HG03060 (cell line): Measurements from ENCODE around the gene TMEM143.
"Not testable (repeated sequence)": the region's sequence is repeated elsewhere in the genome, so short reads cannot be mapped to it uniquely, and the experiment has no call there.

Experiments
- ATAC-seq: cut with Tn5 transposase; IDR thresholded peaks from one replicate; pipeline ENCODE4 v1.9.1; 2021; ENCODE audit warnings: low read depth, moderate number of reproducible peaks; ENCODE audit not compliant: unreplicated experiment

TMEM143 gene

GRCh38 chr19:48391100-48392005, 27.6 kb upstream of the TMEM143 start, which contains the start of gene KDELR1:
Gene KDELR1 (minus strand): TSS chr19:48391551. CDS start chr19:48391358, 193 bp downstream.
- ATAC-seq: no peak

- ATAC-seq: no peak
Observed at GRCh38 chr19:48390188-48391099, 26.7 kb upstream of the TMEM143 start.

DNA sequence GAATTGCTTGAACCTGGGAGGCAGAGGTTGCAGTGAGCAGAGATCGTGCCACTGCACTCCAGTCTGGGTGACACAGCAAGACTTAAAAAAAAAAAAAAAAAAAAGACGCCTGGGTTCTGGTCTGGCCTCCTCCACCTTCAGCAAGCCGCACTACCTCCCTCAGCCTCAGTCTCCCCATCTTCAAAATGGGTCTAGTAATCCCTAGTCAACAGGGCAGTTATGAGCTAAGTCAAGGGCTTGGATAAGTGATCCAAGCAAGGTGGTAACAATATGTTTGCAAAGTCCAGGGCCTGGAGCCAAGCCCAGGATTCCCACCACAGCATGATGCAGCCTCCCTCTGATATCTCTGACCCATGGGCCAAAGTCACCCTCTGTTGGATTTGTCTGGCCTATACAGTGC, 23.2 kb upstream of the TMEM143 start:
- no peak for ATAC-seq

DNA sequence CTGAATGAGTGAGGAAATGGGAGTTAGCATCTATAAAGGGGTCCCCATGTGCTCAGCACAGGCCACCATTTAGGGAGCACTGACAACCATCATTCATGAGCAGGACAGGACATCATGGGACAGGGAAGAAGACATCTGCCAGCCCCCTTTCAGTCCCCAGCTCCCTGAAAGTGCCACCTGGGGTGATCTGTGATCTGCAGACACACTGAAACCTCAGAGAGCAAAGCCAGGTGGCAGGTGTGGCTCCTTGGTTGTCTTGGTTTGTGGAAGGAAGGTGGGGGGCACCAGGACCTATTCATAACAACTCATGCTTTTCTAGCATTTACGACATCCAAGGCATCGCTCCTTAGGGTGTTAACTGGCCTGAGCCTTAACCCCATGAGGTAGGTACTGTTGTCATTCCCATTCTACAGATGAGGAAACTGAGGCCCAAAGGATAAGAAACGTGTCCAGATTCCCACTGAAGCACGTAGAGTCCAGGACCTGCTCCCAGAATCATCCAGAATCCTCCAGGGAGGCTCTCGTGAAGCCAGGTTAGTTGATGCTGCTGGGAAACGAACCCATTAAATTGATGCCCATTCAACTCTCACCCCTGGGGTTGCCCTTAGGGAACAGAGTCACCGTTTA, 21.8 kb upstream of the TMEM143 start:
- no peak for ATAC-seq

GRCh38 chr19:48382286-48382685, 18.5 kb upstream of the TMEM143 start:
- ATAC-seq: no peak

DNA sequence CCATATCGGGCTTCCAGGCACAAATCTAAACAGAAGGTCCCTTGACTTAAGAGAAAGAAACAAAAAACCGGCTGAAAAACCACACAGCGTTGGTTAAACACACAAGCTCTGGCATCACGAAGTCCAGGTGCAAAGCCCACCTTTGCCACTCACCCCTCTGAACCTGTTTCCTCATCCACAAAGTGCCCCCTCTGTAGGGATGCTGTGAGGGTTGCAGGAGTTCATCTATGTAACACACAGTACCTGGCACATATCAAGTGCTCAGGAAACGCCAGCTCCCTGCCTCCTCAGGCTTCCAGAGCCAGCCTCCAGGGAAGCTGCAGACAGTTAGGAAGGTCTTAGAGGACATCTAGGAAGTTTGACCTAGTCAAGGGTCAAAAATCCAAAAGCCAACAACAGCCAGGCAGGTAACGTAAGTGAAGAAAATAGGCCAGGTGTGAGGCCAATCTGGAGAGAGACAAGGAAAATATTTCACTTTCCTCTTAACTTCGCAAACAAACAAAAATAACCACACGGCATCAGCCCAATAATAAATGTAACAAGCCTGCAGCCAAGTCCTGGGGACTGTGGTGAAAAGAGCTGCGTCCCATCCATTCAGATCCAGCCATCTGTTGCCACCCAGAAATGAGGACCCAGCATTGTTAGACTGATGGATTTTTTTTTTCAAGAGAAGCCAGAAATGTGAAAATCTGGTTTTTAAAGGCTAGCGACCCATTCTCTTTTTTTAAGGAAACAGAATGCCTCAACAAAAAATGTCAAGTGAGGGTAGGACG, 17.6 kb upstream of the TMEM143 start:
- no peak for ATAC-seq

DNA sequence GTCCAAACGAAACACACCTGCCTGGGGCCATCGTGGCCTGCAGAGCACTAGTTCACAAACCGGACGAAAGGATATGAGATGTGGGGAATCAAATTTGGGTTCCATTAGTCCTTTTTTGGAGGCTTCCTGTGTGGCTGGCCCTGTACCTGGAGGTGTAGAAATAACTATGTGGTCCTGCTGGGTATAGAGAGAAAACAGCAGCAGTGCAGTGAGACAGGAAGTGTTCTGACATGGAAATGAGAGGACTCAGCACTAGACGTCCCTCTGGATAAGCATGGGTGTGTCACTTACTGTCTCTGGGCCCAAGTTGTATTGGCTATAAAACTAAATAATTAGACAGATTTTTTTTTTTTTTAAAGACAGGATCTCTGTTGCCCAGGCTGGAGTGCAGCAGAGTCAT, 15.3 kb upstream of the TMEM143 start:
- no peak for ATAC-seq

DNA sequence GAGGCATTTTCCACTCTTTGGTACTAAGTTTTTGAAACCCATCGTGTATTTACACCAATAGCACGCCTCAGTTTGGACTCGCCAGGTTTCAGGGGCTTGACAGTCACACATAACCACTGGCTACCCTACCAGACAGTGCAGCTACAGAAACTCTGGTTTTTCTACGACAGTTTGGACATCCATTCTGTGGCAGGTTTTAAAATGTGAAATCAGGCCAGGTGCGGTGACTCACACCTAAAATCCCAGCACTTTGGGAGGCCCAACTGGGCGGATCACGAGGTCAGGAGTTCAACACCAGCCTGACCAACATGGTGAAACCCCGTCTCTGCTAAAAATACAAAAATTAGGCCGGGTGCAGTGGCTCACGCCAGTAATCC, 14.4 kb upstream of the TMEM143 start:
- ATAC-seq: no peak

DNA sequence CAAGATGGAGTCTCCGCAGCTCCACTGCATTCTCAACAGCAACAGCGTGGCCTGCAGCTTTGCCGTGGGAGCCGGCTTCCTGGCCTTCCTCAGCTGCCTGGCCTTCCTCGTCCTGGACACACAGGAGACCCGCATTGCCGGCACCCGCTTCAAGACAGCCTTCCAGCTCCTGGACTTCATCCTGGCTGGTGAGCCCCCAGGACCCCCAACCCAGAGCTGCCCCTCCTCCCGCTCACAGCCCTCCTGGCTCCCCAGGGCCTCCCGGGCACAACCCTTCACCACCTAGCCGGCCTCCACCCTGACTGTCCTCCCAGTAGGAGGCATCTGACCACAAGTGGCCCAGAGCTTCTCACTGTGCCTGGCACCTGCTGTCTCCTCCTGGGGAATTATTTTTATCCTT, 9.8 kb upstream of the TMEM143 start:
- ATAC-seq: no peak

DNA sequence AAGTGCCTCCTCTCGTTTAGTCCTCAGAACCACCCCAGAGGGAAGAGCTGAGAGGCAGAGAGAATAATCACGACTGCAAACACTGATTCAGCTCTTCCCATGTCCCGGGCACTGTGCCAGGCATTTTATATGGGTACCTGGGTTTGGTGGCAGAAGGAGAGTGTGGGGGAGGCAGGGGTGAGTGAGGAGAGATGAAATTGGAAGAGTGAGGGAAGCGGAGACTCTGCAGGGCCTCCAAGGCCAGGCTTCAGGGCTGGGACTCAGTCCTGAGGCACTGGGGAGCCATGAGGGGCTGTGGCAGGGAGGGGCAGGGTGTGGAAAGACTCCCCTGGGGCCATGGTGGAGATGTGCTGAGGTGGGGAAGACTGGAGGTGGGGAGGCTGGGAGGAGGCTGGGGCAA, 9.2 kb upstream of the TMEM143 start:
- ATAC-seq: no peak

DNA sequence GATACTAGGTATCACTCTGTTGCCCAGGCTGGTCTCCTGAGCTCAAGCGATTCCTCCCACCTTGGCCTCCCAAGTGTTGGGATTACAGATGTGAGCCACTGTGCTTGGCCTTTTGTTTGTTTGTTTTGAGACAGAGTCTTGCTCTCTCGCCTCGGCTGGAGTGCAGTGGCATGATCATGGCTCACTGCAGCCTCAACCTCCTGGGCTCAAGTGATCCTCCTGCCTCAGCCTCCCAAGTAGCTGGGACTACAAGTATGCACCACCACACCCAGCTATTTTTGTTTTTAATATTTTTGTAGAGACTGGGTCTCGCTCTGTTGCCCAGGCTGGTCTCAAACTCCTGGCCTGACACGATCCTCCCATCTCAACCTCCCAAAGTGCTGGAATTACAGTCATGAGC, 8.0 kb upstream of the TMEM143 start:
- ATAC-seq: not testable (repeated sequence)

GRCh38 chr19:48371367-48371766, 7.6 kb upstream of the TMEM143 start:
- no peak for ATAC-seq

DNA sequence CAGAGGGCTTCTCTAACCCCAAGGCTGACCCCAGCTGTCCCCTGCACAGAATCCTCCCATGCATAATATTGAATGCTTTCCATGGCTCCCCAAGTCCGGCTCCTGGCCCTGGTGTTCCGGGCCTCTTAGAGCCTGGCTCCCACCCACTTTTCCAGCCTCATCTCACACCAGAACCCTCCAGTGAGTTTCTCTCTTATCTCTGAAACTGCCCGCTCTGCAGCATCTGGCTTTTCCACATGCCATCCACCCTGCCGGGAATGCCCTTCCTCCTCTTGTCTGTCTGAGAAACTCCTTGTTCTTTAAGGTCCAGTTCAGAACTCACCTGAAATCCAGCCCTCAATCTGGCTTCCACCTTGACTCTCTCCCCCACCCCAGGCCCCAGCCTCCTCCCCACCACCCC, 7.2 kb upstream of the TMEM143 start:
- no peak for ATAC-seq

DNA sequence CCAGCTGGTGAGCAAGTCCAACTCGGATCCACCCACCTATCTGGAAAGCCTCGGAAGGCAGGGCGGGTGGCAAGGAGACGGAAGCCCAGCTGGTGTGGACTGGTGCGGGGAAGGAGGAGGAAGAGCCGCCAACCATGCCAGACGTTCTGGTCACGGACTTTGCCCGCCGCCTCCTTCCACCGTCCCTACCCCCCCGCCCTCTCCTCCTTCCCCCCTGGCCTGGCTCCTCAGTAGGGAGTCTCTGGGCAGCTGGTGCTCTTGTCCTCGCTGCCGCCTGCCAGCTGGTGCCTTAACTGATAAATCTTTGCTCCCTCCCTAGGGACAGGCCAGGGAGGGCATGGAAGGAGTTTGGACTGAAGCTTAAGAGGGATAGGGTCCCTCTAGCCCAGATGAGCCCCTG, 5.2 kb upstream of the TMEM143 start:
- no peak for ATAC-seq

GRCh38 chr19:48367855-48368254, 4.1 kb upstream of the TMEM143 start:
- no peak for ATAC-seq

GRCh38 chr19:48365602-48366001, 1.9 kb upstream of the TMEM143 start:
- ATAC-seq: no peak

DNA sequence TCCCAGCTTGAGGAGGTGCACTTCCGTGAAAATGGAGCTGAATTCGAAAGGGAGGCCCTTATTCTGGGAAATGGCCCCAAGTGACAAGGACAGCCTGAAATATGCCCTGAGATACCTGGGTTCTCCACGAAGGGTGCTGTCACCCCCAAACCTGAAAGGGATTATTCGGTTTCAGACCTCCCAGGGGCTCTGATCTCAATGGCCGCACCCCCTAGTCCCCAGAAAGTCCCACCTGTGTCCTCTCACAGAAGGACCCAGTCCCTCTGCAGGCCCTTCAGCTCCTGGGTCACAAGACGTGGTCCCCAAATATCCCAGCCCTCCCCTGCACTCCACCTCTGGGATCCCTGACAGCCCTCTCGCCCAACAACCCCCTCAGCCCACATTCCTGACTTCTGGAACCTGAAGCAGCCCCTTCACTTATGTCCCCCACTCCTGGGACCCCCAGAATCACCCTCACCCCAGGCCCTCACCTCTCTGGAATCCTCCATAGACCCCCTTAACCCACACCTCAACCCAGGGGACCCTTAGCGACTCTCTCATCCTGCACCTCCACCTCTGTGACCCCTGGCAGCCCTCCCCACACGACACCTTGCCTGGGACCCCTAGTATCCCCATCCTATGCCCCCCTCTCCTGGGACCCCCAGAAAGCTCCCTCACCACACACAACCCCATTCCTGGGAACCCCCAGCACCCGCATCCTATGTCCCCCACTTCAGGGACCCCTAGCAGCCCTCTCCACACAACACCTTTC, 1.0 kb upstream of the TMEM143 start:
- no peak for ATAC-seq

GRCh38 chr19:48363500-48363809, 285 bp downstream of the TMEM143 start:
- ATAC-seq: no peak

DNA sequence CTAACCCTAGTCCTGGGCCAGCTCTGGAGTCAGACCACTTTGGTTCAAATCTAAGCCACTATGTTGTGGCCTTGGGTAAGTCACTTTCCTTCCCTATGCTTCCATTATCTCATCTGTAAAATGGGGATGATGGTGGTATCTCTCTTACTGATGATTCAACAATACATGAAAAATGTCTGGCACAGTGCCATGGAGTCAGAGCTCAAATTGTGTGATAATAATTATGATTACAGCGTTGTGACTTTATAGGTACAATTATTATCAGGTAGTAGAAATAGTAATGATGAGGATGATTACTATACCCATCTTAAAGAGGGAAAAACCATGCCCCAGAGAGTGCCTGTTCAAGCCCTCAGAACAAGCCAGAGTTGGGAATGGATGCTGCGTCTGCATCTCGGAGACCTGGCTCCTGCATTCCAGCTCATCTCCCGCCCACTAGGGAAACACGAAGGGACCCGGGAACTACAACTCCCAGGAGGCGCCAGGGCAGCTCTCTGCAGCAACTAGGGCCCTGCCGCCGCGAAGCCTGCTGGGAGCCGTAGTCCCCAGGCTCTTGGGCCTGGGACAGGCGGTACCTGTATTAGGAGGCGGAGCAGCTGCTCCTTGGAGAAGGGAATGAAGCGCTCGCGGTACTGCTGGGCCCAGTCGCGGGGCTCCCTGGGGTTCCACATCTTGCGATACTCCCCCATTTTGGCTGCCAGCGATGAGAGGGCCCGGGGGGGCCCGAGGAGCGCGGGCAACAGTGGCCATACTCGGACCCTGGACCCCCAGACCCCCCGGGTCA, 832 bp downstream of the TMEM143 start:
- ATAC-seq: no peak
